ENCODE data around the gene SHISA8. TPM values are rescaled to one million over a fixed set of nuclear protein-coding genes. Genes with fewer than 3 reads are reported as not detected.
A peak's percentile ranks its signal among the peaks of the same experiment; 100 is the strongest.
"Not testable (repeated sequence)": the region's sequence is repeated elsewhere in the genome, so short reads cannot be mapped to it uniquely, and the experiment has no call there.

The SHISA8 gene
- total RNA-seq = 1 to 10 TPM; 1.1 to 4.2 TPM

DNA sequence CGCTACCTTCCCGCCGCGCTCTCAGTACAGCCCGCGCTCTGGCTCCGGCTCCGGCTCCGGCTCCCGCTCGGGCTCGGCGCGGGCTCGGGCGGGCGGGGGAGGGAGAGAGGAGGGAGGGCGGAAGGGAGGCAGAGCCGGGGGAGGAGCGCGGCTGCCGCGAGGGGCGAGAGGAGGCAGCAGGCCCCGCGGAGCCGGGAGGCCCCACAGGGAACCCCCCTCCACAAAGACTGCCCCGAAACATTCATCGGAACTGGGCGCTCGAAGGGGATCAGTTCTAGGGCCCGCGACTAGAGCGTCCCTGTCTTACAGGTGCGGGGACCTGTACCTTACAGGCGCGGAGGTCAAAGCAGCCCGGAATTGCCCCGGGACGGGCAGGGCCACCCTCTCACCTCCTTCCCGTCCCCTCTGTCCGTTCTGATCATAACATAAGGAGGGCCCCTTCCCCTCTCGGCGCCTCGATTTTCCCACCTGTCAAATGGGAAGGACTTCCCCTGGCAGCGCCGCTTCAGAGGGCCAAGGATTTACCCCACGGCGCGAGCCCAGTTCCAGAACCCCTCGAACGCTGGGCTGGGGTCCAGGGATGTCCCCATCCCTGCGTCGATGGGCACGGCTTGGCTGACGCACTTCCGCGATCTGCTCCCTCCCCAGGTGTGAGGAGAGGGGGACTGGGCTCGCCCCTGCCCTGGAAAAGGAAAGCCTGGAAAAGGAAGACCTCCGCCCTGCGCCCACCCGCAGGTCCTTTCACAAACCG lies at the start of gene SHISA8:
Gene SHISA8 (minus strand): TSS at position 40 of the 751 bp plus-strand sequence. CDS start 407 bp downstream, outside the sequence.
- Mint-ChIP-seq H3K36me3 (no peaks in the 10 kb centered on the region), H3K9me3 (no peaks in the 10 kb centered on the region)

DNA sequence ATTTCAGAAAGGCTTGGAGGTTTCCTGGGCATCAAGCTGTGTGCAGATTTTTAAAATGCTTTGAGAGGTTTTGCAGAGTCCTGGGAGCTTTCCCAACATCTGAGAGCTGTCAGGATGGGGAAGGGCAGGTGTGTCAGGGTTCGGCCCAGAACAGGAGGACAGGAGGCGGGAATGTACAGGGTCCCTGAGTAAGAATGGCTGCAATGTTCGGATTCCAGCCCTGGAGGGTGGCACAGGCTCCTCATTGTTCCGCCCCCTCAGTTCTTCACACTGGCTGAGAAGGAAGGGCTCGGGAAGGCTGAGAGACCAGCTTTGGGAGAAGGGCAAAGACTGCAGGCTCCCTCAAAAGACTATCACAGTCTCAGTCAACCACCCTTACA lies 49.2 kb upstream of the SHISA8 start:
- no peak for DNase-seq (ENCODE audit: low spot score in 2 of 2)
- no peaks in the 10 kb centered on the region for H3K36me3 Mint-ChIP-seq
- no peak overlapping the region for H3K27ac Mint-ChIP-seq
- no peak for ATAC-seq
- H3K9me3 Mint-ChIP-seq = no peaks in the 10 kb centered on the region

More for the DNA sequence above, at the start of gene SHISA8:
- peak in 1 of 2 donors; percentile 65 for DNase-seq (ENCODE audit: low spot score in 2 of 2)
- no peak within 1 kb of the TSS for H3K27ac Mint-ChIP-seq
- peak; percentile 42 to 46 for ATAC-seq

DNA sequence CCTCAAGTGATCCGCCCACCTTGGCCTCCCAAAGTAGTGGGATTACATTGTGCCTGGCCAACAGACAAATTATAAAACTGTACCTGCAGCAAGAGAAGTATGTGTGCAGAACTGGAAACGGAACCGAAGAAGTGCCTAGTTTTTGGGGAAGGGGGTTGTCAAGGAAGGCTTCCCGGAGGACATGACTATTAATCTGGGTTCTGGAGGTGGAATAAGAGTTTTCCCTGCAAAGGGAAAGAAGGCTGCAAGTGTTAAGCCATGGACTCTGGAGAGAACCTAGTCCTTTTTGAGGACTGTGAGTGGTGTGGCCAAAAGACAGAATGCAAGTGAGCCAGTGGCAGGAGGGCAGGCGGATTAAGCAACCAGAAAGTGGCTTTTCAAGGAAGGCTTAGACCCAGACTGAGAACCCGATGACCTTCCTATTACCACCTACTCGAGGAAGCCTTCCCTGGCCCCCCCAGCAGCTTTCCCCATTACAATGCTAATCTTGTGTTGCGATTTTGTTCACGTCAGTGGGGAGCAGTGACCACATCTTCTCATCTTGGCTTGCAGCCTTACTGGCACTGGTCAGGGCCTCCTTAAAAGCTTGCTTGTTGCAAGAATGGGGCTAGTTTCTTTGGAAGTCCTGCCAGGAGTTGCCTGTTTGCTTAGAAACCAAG lies 48.7 kb upstream of the SHISA8 start:
- Mint-ChIP-seq H3K27ac (no peak overlapping the region), H3K9me3 (no peaks in the 10 kb centered on the region), H3K36me3 (no peaks in the 10 kb centered on the region)
- ATAC-seq (no peak), DNase-seq (ENCODE audit: low spot score in 2 of 2) (no peak)

DNA sequence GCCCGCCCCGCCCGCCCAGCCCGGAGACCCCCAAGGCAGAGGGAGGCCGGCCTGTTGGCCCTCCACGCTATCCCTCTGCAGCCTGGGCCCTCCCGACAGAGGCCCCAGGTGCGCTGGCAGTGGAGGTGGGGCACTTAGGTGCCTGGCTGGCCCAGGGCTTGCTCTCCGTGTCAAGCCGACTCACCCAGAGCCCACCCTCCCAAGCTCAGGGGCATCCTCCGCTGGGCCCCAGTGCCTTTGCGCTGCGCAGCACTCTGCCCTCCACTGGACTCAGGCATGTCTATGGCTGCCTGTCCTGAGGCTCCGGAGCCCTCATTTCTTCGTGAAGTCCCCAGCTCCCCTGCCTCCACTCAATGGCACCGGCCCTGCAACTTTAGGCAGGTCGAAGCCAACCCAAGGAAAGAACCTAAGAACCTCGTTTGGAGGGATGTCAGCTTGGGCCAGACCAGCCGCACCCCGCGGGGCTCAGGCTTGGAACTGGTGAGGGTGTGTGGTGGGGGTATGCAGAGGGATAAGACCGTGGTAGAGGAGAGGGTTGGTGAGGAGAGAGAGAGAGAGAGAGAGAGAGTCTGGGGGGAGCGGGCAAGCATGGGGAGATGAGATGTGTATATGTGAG lies 43.2 kb upstream of the SHISA8 start:
- ATAC-seq (peak in 1 of 2 donors; percentile 69), DNase-seq (ENCODE audit: low spot score in 2 of 2) (no peak)
- H3K9me3 Mint-ChIP-seq = no peaks in the 10 kb centered on the region
- H3K27ac Mint-ChIP-seq = no peak overlapping the region
- H3K36me3 Mint-ChIP-seq = no peaks in the 10 kb centered on the region

DNA sequence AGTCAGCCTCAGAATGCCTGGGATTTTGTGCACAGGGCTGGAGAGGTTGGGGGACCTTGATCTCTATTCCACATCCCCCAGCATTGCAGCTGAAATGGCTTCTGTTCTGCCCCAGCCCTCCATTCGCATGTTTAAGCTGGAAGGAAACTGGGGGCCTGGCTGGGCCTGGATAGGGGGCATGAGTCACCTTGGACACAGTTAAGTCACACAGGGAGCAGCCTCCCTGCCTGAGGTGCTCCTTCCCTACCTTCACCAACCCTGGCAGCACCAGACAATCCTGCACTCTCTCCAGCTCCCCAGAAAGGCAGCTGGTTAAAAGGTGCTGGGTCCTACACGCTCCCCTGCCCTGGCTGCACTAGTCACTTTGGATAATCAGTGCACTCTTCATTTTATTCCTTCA lies 37.8 kb upstream of the SHISA8 start:
- ATAC-seq (no peak), DNase-seq (ENCODE audit: low spot score in 2 of 2) (no peak)
- no peak overlapping the region for H3K27ac Mint-ChIP-seq
- H3K9me3 Mint-ChIP-seq = no peaks in the 10 kb centered on the region
- peaks cover 0 to 5% of the 10 kb centered on the region in 2 donors for H3K36me3 Mint-ChIP-seq

DNA sequence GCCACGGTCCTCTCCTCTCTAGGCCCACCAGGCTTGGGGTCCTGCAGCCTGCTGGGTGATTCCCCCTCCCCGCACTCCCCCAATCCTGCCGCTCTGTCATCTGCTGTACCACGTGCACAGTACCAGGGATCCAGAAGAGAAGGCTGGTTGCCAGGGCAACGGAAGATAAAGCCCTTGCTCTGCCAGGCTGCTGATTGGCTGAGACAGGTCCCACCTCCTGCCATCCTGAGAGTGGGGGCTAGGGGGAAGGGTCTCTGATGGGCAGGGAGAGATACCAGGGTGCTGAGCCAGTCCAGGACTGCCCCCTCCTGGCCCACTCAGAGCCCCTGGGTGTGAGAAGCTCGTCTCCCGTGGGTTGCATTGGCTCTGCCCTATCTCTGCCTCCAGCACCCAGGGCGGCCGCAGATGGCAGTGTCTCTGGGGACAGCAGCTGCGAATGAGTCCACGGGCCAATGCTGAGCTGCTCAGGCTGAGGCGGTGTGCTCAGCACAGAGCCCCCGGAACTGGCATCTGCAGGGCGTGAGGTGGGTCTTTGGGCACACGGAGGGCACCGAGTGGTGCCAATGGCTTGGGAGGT lies 37.1 kb upstream of the SHISA8 start, which contains the start of gene SMIM45:
Gene SMIM45 (plus strand): TSS at position 253 of the 577 bp plus-strand sequence.
- ATAC-seq = no peak
- H3K9me3 Mint-ChIP-seq = no peaks in the 10 kb centered on the region

DNA sequence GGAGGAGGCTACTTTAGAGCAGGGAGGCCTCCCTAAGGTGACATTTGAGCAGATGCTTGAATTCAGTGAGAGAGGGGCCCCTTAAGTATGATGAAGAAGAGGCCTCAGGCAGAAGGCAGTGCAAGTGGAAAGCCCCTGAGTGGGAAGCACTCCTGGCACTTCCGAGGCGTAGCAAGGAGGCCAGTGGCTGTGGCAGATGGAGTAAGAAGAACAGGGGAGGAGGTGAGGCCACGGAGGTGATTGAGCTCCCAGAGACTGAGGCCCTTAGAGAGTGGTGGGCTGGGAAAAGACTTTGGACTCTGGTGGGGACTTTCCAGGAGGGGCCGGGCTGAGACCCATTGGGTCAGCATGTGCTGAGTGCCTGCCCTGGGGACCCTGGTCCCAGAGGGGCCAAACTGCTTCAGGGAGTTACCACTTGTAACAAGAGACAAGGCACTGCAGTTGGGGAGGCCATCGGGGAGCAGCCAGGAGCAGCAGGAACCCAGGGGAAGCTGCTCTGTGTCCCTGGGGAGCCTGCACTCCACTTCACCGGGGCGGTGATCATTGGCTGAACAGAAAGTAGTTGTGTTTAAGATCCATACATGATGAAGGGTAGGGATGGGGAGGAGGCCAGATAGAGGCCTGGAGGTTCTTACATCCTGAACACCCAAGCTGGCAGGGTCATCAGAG lies 34.6 kb upstream of the SHISA8 start:
- H3K36me3 Mint-ChIP-seq = peaks cover 19 to 34% of the 10 kb centered on the region in 2 donors
- ATAC-seq (no peak), DNase-seq (ENCODE audit: low spot score in 2 of 2) (no peak)
- peak overlapping the region; percentile 18 to 35 for H3K27ac Mint-ChIP-seq
- no peaks in the 10 kb centered on the region for H3K9me3 Mint-ChIP-seq

More for the DNA sequence above, 37.1 kb upstream of the SHISA8 start, which contains the start of gene SMIM45:
- Mint-ChIP-seq H3K27ac (no peak within 1 kb of the TSS), H3K36me3 (peaks cover 0 to 10% of the 10 kb centered on the region in 2 donors)
- no peak for DNase-seq (ENCODE audit: low spot score in 2 of 2)

DNA sequence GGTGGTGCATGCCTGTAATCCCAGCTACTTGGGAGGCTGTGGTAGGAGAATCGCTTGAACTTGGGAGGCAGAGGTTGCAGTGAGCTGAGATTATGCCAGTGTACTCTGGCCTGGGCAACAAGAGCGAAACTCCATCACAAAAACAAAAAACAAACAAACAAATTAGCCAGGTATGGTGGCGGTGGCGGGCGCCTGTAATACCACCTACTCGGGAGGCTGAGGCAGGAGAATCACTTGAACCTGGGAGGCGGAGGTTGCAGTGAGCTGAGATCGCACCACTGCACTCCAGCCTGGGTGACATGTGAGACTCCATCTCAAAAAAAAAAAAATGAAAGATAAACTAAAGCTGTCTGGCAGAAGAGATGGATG lies 34.0 kb upstream of the SHISA8 start:
- not testable (repeated sequence) for H3K9me3 Mint-ChIP-seq; DNase-seq (ENCODE audit: low spot score in 2 of 2); ATAC-seq
- peak overlapping the region; percentile 18 to 35 for H3K27ac Mint-ChIP-seq
- H3K36me3 Mint-ChIP-seq = peaks cover 22 to 36% of the 10 kb centered on the region in 2 donors

DNA sequence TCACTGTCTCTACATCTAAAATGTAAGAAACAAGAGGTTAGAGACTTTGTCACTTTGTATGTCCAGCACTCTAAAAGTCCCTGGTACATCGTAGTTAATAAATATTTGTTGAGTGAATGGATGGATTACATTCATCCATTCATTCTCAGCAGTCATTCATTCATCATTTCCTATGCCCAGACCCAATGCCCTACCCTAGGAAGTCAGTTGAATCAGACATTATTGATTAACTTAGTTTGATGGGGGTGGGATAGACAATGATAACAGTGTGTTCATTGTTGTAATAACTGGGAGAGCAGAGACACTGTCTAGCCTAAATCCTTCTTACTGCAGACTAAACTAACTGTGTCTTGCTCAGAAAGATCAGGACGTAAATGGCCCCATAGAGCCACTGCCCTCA lies 33.3 kb upstream of the SHISA8 start:
- Mint-ChIP-seq H3K36me3 (peaks cover 29 to 44% of the 10 kb centered on the region in 2 donors), H3K9me3 (no peaks in the 10 kb centered on the region), H3K27ac (no peak overlapping the region)
- DNase-seq (ENCODE audit: low spot score in 2 of 2) (no peak), ATAC-seq (no peak)

DNA sequence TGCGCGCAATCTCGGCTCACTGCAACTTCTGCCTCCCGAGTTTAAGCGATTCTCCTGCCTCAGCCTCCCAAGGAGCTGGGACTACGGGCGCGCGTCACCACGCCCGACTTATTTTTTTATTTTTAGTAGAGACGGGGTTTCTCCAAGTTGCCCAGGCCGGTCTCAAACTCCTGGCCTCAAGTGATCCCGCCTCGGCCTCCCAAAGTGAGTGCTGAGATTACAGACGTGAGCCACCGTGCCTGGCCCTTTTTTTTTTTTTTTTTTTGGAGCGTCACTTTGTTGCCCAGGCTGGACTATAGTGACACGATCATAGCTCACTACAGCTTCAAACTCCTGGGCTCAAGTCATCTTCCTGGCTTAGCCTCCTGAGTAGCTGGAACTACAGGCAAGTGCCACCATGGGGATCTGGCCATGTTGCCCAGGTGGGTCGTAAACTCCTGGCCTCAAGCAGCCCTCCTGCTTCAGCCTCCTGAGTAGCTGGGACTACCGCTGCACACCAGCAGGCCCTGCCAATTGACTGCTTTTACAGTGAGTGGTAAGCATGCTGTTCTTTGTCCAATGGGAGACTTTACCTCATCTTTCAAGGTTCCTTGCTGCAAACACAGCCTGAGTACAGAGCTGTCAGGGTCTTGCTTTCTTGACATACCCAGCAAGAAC lies 32.7 kb upstream of the SHISA8 start:
- no peak for DNase-seq (ENCODE audit: low spot score in 2 of 2)
- ATAC-seq = no peak
- Mint-ChIP-seq H3K9me3 (no peaks in the 10 kb centered on the region), H3K27ac (peak overlapping the region; percentile 79 to 93), H3K36me3 (peaks cover 33 to 48% of the 10 kb centered on the region in 2 donors)

DNA sequence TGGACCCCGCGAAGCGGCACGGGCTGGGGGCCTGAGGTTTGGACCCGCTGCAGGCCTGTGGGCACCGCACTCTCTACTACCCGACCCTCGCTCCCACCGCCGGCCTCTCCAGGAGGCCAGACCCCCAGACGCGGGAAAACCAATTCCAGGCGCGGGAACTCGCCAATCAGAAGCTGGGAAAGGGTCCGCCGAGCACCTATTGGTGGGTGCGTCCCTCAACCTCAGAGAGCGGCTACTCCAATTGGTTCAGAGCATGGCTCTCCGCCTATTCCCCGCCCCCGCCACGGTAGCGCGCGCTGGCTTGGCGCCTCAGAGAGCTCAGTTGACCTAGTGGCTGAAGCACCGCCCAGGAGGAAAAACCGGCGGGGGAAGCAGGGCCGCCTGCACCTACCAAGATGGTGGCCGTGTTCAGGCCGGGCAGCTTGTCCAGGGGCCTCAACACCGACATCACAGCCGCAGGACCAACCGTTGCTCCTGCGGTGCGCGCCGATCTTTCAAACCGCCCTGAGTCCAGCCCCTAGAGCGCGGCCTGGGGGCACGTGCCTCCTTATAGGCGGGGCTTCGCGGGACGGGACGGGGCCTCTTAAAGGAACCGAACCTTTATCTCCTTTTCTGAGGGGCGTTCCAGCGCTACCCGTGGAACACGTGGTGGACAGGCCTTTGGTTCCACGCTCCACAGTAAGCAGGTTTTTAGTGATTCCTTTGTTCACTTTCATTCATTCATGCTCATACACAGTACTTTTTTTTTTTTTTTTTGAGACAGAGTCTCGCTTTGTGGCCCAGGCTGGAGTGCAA lies 32.0 kb upstream of the SHISA8 start, which contains the start of gene CENPM:
Gene CENPM (minus strand): TSS at position 524 of the 795 bp plus-strand sequence. CDS start 76 bp downstream, at position 448.
- Mint-ChIP-seq H3K27ac (peak within 1 kb of the TSS; percentile 93 to 95), H3K36me3 (peaks cover 38 to 52% of the 10 kb centered on the region in 2 donors), H3K9me3 (no peaks in the 10 kb centered on the region)
- DNase-seq (ENCODE audit: low spot score in 2 of 2) (peak; percentile 95 to 96), ATAC-seq (peak; percentile 95 to 97)

DNA sequence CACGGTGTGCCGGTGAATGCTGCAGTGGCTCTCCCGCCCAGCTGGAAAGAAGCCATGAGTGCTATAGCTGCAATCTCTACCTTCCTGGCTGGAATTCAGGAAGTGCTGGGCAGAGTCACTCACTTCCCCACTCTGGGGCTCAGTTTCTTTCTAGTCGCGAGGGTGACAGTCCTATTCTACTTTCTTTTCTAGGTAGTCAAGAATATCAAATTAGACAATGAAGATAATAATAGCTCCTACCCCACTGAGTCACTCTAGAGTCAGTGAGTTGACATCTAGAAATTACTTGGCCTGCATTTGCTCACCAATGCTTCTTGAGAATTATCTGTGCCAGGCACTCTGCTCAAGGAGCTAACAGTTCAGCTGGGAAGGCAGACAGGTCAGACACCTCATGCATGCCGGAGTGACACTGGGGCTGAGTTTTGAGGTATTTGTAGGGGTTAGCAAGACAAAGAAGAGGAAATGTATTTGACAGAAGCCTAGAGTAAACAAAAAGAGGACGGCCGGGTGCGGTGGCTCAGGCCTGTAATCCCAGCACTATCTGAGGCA lies 28.9 kb upstream of the SHISA8 start:
- no peaks in the 10 kb centered on the region for H3K9me3 Mint-ChIP-seq
- peaks cover 57 to 70% of the 10 kb centered on the region in 2 donors for H3K36me3 Mint-ChIP-seq
- DNase-seq (ENCODE audit: low spot score in 2 of 2) = no peak
- H3K27ac Mint-ChIP-seq = peak overlapping the region; percentile 45 to 95
- ATAC-seq = no peak

DNA sequence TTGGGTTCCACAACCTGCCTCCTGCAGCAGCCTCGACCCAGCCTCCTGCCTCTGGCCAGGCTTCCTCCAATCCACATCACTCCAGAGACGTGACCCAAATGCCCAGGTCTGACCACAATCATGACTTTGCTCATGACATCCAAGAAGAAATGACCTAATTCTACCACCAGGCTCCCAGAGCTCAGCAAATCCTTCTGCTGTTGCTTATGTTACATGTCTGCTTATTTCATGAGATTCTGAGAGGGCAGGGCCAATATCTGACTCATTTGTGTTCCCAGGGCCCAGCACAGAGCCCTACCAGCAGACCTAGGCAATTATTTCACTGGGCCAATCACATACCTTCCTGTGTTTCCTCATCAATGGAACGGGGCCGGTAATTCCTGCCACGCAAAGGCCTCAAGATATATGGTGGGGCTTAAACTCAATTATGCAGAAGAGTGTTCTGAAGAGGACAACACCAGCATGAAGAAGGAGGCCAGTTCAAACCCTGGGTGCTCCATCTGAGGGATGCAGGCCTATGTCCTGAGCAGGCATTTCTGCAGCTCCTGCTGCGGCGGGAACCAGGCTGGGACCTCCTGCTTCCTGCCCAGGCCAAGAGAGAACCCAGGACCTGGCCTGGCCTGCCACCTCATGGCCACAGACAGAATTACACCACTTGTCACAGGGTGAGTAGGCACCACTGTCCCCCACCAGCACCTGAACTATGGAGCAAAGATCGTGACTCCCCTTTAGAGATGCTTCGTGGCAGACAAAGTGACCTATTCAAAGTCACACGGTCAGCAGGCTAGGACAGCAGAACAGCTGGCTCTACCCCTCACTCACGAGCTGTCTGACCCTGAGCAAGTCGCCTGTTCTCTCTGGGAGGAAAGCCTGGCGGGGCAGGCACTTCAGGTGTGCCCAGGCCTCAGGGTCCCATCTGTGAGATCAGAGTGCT lies 26.2 kb upstream of the SHISA8 start:
- DNase-seq (ENCODE audit: low spot score in 2 of 2) (peak; percentile 84 to 85), ATAC-seq (peak; percentile 61 to 68)
- Mint-ChIP-seq H3K36me3 (peaks cover 56 to 57% of the 10 kb centered on the region in 2 donors), H3K27ac (peak overlapping the region; percentile 94 to 99), H3K9me3 (no peaks in the 10 kb centered on the region)

Measured in activated naive CD4-positive, alpha-beta T cell treated with anti-CD3 and anti-CD28 coated beads, Interleukin-2, amount 50 U/mL, for 72 hours (primary cell).